ENCODE data around the gene EPM2AIP1.

- no peak for TF ChIP-seq NFIC (IDR thresholded peaks at IDR 0.05)
- no peak for TF ChIP-seq TAF1 (IDR thresholded peaks at IDR 0.05; ENCODE audit: low read depth)
- no peak for TF ChIP-seq YY1 (IDR thresholded peaks at IDR 0.05; ENCODE audit: low read depth)
- TF ChIP-seq, protein P1, sequence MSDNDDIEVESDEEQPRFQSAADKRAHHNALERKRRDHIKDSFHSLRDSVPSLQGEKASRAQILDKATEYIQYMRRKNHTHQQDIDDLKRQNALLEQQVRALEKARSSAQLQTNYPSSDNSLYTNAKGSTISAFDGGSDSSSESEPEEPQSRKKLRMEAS (IDR thresholded peaks at IDR 0.05) = no peak
Measured at GRCh38 chr3:37039161-37039846, 46.4 kb upstream of the EPM2AIP1 start.
